HG02943 (cell line): ENCODE results near the gene SEC14L1.

Experiments
- ATAC-seq: cut with Tn5 transposase; IDR thresholded peaks from one replicate; pipeline ENCODE4 v1.9.1; 2021; ENCODE audit warnings: mild to moderate bottlenecking, low read depth, moderate library complexity; ENCODE audit not compliant: unreplicated experiment

SEC14L1 gene

GRCh38 chr17:77160091-77160874 is 19.5 kb downstream of the SEC14L1 start:
- no peak for ATAC-seq

GRCh38 chr17:77160875-77161530 is 20.2 kb downstream of the SEC14L1 start:
- no peak for ATAC-seq

GRCh38 chr17:77161953-77162352 is 21.2 kb downstream of the SEC14L1 start:
- no peak for ATAC-seq

GRCh38 chr17:77163001-77163400 is 22.2 kb downstream of the SEC14L1 start:
- no peak for ATAC-seq

GRCh38 chr17:77163511-77164280 is 22.9 kb downstream of the SEC14L1 start:
- ATAC-seq = no peak

- ATAC-seq = no peak
Measured at GRCh38 chr17:77164483-77165091, 23.8 kb downstream of the SEC14L1 start.

- ATAC-seq = no peak
Measured at GRCh38 chr17:77165577-77165976, 24.8 kb downstream of the SEC14L1 start.

GRCh38 chr17:77167472-77168306 is 26.9 kb downstream of the SEC14L1 start:
- no peak for ATAC-seq

- ATAC-seq = no peak
Measured at GRCh38 chr17:77173104-77173503, 32.3 kb downstream of the SEC14L1 start.

- no peak for ATAC-seq
Measured at GRCh38 chr17:77174928-77175661, 34.3 kb downstream of the SEC14L1 start.

- no peak for ATAC-seq
Measured at GRCh38 chr17:77177002-77177741, 36.4 kb downstream of the SEC14L1 start.

GRCh38 chr17:77178050-77178449 is 37.3 kb downstream of the SEC14L1 start:
- ATAC-seq = no peak

- ATAC-seq = no peak
Measured at GRCh38 chr17:77178563-77178962, 37.8 kb downstream of the SEC14L1 start.

- ATAC-seq = no peak
Measured at GRCh38 chr17:77180503-77181357, 40.0 kb downstream of the SEC14L1 start.

GRCh38 chr17:77182205-77183172 is 41.7 kb downstream of the SEC14L1 start:
- ATAC-seq = no peak

- no peak for ATAC-seq
Measured at GRCh38 chr17:77184474-77184873, 43.7 kb downstream of the SEC14L1 start.

GRCh38 chr17:77185137-77185536 is 44.4 kb downstream of the SEC14L1 start:
- ATAC-seq = no peak
